NCI-H2227 treated with DMSO at 0.1 percent for 48 hours (cell line): Measurements from ENCODE around the gene TMEM273.

ENCODE experiments used
- DNase-seq: peaks from one replicate; lab custom pipeline; 2025; lab: John Stamatoyannopoulos, UW

The TMEM273 gene

GRCh38 chr10:49140304-49141177 lies 47.6 kb downstream of the TMEM273 start:
- DNase-seq = no peak

- no peak for DNase-seq
These were observed 48.4 kb downstream of the TMEM273 start for GRCh38 chr10:49139846-49140195.

DNA sequence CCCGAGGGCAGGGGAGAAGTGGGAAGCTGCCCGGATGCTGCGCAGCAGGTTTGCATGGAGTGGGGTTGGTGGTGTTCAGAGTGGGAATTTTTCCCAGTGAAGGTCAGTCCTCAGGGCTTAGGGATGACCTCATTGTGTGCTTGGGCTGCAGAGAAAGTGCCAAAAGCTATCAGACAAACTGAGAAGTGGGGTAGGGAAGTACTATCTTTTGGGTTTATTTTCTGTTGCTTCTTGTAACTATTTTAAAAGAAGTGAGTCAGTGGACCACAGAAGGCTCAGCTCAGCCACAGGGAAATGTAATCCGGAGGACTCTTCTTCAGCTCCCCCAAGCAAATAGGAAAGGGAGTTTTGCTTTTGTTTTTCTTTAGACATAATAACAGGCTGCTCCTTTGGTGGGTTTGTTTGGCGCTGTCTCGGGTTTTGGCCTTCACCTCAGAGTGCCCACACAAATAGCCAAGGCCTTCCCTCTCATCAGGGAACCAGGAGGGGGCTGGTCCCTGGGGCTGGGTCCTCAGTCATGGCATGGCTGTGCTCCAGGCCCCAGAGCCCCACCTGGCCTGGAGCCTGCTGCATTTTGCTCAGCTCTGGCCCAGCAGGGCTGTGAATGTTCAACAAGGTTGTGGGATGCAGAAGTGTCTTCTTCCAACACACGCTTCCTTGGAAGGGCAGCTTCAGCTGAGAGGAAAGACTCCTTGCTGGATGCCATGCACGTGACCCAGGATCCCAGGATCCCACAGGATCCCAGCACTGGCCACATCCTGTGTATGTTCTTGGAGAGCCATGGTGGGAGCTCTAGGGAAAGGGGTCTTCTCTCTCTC lies 49.0 kb downstream of the TMEM273 start:
- DNase-seq = no peak

DNA sequence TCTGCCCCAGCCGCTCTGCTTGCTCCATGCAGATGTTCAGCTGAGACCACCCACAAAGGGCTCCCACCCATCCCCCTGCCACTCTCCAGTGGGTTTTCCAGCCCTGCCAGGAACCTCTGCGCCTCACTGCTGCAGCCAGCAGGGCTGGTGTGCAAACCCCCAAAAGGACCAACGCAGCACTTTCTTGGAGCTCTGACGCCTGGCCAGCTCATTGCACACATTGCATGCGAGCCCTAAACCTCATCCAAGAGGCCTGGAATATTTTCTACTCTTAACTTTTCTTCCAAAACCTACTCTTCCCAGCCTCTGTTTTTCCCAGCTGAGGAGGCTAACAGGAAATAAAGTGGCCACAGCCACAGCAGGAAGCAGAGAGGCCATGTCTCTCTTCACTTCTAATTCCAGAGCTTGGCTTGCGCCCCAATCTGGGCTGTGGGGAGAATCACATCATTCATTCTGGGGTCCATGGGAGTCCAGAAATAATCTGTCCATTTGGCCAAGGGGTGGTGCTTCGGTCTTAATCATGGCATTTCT lies 49.8 kb downstream of the TMEM273 start:
- DNase-seq = no peak

GRCh38 chr10:49136525-49136924 lies 51.7 kb downstream of the TMEM273 start:
- no peak for DNase-seq

GRCh38 chr10:49135575-49136313 lies 52.4 kb downstream of the TMEM273 start:
- DNase-seq = no peak

DNA sequence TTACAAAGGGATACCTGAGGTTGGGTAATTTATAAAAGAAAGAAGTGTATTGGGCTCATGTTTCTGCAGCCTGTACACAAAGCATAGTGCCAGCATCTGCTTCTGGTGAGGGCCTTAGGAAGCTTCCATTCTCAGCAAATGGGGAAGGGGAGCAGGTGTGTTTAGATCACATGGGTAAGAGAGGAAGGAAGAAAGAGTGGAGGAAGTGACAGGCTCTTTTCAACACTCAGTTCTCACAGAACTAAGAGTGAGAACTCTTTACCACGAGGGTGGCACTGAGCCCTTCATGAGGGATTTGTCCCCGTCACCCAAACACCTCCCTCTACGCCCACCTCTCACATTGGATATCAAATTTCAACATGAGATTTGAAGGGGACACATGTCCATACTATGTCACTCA lies 53.9 kb downstream of the TMEM273 start:
- DNase-seq = no peak

DNA sequence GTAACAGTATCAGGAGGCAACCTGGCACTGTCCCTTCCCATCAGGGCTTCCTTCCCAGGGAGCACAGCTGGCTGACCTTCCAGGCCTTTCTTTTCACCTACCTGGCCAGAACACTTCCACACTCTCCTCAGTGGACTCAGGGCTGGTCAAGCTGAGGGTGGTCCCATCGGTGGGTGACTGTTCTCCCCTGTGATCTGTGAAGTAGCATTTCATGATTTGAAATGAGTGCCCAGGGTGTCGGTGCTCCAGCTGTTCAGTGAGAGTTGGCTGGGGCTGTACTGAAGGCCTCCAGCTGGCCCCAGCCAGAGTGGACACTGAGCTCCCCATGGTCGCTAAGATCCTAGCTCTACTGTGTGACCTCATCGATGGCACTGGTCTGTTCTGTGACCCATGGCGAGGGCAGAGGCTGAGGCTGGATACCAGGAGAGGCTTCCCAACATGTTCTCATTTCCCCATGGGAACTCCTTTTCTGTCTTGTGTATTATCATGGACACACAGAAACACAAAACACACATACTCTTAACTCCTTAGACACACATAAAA lies 54.4 kb downstream of the TMEM273 start, which contains the start of gene FAM170B:
FAM170B (minus strand) TSS at position 316 of the 543 bp plus-strand sequence; CDS start at position 213, 103 bp downstream.
- DNase-seq = no peak

- DNase-seq = no peak
These were observed 55.8 kb downstream of the TMEM273 start for GRCh38 chr10:49132362-49132737.

GRCh38 chr10:49131507-49132361 lies 56.5 kb downstream of the TMEM273 start:
- DNase-seq = no peak

DNA sequence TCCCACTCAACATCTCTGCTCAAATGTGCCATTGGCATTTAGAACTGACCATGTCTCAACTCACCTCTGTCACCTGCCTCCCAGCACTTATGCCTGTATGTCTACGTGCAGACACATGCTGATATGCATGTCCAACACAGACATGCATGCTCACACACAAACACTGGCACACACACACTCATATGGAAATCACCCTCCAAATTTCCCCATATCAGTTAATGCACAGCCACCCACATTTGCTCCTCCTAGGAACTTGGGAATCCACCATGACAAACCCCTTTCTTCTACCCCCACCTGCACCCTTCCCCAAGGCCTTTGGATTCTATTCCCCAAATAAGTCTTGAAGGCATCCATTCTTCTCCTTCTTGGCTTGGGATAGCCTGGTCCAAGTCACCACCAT lies 58.8 kb downstream of the TMEM273 start:
- no peak for DNase-seq

- DNase-seq = no peak
These were observed 59.3 kb downstream of the TMEM273 start for GRCh38 chr10:49128854-49129253.

DNA sequence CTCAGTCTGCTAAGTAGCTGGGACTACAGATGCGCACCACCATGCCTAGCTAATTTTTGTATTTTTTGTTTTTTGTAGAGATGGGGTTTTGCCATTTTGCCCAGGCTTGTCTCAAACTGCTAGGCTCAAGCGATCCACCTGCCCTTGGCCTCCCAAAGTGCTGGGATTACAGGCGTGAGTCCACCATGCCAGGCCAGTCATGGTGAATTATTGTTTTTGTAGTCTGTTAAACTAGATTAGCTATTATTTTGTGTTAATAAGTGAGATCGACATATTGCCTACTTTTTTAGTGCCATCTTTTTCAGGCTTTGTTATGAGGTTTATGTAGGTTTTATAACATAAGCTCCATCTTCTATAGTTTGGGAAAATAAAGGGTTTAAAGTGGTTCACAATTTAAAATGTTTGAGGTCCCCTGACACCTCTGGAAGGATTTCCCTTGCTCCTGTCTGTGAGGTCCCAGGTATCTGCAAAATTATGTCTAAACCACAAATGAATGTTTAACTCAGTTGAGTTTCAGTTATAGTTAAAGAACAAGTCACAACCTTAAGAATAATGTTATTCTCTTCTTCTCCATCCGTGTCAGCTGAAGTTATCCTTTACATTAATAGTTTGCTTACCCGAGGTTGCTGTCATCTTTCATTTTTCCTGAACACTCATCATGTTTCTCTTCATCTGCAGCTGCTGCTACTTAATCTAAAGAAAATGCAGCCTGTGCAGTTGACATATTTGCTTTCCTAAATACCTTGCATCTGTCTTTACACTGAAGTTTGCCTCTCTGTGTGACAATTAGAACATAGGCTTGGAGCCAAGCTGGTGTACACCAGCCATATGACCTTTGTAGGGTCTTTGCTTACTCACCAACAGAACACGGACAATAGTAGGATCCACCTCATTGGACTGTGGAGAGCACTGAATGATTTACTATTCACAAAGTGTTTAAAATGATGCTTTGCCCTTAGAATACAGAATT lies 63.9 kb downstream of the TMEM273 start:
- DNase-seq = no peak

GRCh38 chr10:49120911-49121310 lies 67.3 kb downstream of the TMEM273 start:
- DNase-seq = no peak

DNA sequence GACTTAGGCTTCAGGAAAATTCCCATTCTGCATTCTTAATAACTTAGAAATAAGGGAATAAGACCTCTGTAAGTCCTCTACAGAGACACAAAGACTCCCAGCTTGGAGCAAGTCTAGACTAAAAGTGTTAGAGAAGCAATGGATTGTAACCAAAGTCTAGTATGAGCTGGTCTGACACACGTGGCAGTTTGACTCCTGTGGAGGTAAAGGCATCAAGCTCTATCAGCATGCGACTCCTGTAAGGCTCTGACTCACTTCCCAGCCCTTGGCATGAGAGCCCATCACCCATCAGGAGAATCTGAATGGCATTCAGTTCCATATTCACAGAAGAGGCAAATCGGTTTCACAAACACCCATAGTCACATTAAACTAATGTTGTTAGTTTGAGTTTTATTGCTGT lies 68.4 kb downstream of the TMEM273 start:
- no peak for DNase-seq

DNA sequence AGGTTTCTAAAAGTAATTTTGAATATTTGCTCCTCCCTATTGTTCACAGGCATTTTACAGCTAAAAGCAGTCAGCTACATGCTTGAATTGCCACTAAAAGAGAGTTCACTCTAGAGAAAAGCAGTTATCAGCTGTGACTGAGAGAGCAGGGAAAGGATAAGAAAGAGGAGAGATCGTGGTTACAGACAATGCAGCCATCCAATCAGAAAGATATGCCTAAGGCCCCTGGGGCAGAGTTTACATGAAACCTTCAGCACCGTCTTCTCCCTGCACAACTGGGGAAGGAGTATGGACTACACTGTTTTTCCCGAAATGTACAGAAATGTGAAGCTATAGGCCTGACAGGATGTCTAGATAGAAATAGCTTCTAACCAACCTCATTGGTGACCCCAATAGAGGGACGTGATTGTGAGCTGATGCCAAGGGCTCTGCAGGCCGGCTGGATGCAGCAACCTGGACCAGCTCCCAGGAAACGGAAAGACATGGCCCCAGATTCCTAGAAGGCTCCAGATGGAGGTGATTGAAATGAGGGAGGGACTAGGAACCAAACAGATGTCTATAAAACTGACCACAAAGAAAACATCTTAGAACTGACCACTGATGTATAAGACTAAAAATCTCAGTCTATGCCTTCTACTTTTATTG lies 69.6 kb downstream of the TMEM273 start:
- DNase-seq = no peak

GRCh38 chr10:49117376-49118070 lies 70.7 kb downstream of the TMEM273 start:
- DNase-seq = no peak

DNA sequence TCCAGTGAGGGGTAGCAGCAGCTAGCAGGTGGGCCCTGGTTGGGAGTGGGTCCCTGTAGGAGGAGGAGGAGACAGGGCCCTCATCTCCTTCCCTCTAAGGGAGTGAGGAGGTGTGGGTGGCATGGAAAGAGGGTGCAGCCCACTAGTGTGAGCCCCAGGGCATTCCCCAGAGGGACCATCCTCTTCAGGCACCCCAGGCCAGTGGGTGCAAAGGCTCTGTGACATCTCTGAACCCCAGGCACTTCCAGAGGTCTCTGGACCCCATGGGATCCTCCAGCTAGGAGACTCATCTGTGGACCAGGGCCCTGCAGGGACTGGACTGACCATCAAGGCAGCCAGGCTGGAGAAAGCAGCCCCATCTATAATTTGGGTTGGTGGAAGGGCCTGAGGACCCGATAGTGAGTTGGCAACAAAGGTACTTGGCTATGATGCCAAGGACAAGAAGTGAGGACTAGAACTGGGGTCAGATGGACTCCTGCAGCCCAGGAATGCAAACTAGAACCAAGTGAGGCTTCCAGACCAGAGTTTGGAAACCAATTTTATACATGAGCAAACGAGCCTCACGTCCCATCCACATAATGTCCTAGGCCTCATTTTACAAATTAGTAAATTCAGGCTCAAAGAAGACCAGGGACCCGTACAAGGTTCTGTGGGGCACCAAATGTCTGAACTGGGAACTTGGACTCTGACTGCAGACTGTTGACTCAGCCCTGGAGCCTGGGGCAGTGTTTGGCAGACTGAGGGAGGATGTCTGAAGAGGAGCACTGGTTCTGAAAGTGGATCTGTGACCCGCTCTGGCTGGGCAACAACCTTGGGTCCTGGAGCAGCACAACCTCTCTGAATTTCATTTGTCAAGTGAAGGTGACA lies 71.4 kb downstream of the TMEM273 start:
- no peak for DNase-seq
